Activated CD8-positive, alpha-beta memory T cell treated with anti-CD3 and anti-CD28 coated beads, Interleukin-2, amount 50 U/mL, for 1 hour (primary cell): Measurements from ENCODE around the gene BRD4.
"Not testable (repeated sequence)": the region's sequence is repeated elsewhere in the genome, so short reads cannot be mapped to it uniquely, and the experiment has no call there.

Experiments used
- DNase-seq: peaks from one replicate; pipeline ENCODE4 v3.0.0-alpha.2; 2020; ENCODE audit errors: extremely low read depth

BRD4 gene

DNA sequence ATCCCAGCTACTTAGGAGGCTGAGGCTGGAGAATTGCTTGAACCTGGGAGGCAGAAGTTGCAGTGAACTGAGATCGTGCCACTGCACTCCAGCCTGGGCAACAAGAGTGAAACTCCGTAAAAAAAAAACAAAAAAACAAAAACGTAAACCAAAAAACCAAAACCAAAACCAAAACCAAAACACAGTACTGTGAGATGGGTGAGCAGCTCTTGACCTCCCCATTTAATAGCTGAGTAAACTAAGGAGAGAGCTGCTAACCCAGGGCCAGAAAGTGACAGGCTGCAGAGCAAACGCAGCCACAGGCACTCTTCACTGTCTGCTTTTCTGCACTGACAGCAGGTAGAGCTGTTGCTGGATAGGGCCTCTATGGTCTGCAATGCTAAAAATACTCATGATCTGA, 27.7 kb upstream of the BRD4 start:
- not testable (repeated sequence) for DNase-seq

DNA sequence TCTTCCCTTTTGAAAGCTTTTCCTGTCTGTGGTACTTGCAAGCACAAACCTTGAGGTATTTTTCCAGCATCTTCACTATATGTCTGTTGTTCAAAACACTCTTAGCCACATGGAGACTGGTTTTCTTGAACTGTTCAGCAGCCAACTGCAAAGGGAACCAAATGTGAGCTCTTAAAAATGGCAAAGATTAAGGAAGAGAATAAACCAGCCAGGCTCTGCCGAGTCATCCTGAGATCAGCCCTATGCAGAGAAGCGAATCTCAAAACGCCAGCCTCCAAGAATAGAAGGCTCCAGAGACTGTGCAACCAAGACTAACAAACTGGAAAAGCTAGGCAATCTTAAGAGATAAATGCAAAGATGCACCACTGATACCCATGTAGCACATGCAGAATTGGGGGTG, 26.6 kb upstream of the BRD4 start:
- DNase-seq = no peak

DNA sequence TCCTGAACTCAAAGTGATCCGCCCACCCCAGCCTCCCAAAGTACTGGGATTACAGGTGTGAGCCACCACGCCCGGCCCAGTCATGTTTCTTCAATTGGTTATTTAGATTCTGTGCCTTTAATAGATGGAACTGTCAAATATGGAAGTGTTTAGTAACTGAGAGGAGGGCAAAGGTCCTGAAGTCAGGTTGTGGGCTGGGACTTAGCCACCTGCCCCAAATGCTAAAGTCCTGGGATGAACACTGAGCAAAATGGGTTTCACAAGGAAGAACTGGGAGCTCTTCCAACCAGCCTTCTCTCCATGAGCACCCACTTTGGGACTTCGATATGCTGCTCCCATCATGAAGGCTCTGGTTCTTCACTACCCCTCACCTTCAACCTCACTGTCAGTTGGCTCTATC, 25.6 kb upstream of the BRD4 start:
- no peak for DNase-seq

DNA sequence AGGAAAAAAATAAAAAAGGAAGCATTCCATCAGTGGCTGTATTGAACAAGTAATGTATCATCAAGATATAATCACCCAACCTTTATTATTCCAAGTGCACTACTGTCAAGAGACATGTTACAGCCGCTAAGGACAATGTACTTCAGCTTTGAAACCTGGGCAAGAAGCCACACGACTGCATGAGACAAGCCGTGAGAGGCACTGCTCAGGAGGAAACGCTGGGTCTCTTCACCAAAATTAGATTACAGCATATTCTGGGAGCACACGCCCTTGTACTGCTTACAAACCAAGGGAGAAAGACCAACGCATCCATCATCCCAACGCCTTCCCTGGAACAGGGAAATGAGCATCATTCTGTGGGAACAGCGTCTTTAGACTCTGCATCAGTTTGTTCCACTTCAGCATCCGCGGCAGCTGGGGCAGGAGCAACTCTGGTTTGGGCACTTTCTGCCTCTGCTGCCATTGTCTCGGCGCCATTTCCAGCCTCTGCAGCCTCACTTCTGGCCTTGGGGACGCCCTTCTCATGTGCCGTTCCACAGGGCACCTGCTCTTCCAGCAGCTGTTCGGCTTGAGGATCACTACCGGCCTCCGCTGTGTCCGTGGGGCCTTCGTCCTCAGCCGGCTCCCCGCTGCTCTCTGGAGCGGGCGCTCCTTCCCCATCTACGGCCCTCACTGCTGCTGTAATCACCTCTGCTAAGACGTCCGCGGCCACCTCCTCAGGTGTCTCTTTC, 22.4 kb upstream of the BRD4 start:
- DNase-seq = no peak

DNA sequence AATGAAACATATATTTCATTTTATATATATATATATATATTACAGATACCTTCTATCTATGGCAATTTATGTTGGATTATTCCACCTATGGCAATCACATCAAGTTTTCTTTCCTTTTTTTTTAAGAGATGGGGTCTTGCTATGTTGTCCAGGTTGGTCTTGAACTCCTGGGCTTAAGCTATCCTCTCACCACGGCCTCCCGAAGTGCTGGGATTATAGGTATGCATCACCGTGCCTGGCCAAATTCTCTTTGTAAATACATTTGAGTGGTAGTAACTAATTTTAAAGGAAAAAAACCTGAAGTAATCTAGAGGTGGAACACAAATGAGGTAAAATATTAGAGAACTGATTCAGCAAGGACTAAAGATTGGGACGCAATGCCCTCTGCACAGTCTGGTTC, 21.6 kb upstream of the BRD4 start:
- DNase-seq = no peak

DNA sequence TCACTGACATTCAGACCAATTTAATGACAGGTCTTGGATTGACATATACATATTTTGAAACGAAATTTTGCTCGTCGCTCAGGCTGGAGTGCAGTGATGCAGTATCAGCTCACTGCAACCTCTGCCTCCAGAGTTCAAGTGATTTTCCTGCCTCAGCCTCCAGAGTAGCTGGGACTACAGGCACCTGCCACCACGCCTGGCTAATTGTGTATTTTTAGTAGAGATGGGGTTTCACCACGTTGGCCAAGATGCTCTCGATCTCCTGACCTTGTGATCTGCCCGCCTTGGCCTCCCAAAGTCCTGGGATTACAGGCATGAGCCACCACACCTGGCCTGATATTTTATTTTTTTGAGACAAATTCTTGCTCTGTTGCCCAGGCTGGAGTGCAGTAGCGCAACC, 20.2 kb upstream of the BRD4 start:
- DNase-seq = not testable (repeated sequence)

DNA sequence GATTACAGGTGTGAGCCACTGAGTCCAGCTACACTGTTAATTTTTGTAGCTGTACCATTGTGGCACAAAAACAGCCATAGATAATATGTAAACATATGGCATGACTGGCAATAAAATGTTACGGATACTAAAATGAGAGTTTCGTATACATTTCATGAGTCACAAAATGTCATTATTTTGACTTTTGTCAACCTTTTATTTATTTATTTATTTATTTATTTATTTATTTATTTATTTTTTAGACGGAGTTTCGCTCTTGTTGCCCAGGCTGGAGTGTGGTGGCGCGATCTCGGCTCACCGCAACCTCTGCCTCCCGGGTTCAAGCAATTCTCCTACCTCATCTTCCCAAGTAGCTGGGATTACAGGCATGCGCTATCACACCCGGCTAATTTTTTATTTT, 9.0 kb upstream of the BRD4 start:
- DNase-seq = not testable (repeated sequence)

DNA sequence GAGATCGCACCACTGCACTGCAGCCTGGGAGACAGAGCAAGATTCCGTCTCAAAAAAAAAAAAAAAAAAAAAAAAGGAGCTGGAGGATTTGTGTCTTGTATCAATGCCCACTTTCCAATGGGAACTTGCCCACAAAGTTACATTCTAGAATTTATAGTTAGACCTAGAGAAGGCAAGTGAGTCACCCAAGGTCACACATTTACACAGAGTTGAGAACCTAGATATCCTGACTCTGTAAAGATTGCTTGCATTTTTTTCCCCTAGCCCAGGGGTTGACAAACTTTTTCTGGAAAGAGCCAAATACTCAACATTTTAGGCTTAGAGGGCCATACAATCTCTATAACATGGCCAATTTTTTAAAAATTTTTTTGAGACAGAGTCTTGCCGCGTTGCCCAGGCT, 7.7 kb upstream of the BRD4 start:
- no peak for DNase-seq

DNA sequence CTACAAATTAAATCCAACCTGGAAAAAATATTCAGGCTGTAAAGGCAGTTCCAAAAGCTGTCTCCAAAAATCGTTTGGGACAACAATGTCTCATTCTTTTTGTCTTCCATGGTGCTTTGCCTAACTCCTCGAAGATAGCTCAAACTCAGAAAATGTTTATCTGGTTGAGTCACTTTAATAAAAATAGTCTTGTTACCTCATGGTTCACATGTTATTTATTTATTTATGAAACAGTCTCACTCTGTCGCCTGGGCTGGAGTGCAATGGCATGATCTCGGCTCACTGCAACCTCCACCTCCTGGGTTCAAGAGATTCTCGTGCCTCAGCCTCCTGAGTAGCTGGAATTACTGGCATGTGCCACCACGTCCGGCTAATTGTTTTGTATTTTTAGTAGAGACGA, 4.9 kb upstream of the BRD4 start:
- DNase-seq = no peak

DNA sequence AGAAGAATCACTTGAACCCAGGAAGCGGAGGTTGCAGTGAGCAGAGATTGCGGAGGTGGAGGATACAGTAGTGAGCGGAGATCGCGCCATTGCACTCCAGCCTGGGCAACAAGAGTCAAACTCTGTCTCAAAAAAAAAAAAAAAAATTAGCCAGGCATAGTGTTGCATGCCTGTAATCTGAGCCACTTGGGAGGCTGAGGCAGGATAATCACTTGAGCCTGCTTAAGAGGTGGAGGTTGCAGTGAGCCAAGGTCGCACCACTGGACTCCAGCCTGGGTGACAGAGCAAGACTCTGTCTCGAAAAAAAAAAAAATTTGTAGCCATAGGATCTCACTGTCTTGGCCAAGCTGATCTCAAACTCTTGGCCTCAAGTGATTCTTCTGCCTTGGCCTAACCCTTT, 3.7 kb upstream of the BRD4 start:
- DNase-seq = not testable (repeated sequence)

DNA sequence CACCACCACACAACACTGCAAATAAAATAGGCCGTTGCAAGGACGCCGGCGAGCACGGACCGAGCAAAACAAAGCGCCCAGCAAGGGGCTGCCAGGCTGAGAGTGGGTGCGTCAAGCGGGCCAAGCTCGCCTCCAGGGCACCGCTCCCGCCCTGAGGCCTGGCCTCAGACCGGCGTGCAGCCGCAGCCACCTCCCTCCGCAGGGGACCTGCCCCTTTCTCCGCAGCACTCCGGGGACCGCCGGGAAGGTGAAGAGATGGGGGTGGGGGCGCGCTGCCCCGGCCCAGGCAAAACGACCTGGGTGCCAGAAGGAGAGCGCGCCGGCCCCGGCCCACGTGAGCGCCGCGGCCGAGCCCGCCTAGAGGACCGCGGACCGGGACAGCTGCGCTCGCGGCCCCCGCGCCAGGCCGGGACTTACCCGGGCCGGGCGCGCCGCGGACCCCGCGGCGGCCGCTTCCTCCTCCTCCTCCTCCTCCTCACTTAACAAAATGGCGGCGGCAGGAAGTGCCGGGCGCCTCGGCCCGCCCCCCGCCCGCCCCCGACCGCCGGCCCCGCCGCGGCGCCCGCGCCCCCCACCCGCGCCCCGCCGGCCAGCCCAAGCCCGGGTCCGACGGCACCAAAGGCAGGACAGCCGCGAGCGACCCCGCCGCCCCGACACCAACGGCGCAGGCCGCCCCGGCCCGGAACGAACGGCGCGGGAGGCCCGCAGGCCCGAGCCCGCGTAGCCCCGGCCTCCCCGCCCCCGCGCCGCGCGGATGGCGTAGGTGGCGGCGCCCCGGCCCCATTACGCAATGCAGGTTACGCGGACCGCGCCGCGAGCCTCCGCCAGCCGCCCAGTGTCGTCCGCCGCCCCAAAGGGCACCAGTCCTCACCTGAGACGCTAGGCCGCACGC, 674 bp downstream of the BRD4 start:
- no peak for DNase-seq

DNA sequence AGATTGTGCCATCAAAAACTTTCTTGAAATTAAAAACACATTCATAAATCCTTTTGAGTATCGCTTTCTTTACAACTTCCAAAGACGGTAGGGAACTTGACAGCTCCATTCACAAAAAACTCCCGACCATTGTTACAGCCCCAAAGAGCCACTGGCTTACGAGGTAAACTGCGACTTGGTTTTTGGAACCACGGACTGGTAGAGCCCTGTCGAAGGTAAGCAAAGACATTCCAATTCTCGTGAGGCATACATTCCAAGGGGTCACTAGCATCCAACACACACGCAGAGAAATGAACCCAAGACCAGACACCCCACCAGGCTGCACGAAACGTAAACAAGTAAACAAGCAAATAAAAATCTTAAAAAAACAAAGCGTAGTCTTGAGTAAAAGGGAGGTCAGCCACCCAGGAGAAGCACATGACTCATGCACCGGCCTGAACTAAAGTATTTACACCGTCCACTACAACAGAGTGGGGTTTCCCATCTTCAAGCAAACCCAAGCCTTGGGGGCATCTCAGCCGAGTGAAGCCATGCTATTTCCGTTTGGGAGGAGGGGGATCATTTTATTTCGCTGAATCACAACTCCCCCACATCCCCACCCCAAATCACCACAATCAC, 1.4 kb downstream of the BRD4 start:
- no peak for DNase-seq

DNA sequence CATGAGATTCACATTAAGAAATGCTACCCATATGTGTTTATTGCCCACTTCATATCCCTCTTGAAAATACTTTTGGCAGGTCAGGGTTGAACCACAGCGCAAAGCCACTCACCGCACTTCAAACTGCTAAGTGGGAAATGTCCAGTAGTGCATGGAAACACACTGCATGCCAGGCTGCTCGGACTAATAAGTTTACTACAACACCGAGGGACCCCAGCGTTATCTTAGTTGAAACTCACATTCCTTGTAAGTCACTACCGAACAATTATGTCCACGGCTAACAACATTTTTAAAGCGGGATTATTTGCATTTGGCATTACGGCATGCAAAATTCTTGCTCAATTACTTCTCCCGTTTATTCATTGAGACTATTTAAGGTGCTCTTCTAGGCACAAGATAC, 4.0 kb downstream of the BRD4 start:
- DNase-seq = no peak

DNA sequence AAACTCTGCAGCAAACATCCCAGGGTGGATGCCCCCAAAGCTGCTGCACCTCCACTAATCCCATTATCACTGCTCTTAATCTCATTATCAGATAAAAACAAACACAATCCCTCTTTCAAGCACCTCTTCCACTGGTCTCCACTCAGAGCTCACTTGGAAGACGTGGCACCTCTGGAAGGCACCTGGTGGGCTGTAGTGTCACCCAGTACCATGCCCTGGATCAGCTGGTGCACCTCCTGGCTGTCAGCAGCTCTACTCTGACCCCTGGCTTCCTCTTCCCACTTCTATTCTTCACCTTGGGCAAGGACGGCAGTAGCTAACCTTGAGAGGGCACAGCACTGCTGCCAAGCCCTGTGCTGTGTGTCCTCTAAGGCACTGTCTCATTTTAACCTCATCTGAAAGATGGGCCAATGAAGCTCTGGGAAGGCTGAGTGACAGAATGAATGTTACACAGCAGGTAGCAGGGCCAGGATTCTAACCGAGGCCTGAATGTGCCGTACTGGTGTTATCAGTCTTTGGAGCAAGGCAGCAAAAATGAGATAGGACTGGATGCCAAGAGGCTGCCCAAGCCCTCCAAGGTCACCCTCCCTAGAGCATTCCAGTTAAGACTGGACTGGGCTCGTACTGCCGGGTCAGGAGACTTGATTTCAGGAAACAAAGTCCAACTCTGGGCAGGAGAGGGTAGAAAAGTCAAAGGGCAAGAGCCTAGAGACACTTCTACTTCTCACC, 7.4 kb downstream of the BRD4 start:
- DNase-seq = no peak

DNA sequence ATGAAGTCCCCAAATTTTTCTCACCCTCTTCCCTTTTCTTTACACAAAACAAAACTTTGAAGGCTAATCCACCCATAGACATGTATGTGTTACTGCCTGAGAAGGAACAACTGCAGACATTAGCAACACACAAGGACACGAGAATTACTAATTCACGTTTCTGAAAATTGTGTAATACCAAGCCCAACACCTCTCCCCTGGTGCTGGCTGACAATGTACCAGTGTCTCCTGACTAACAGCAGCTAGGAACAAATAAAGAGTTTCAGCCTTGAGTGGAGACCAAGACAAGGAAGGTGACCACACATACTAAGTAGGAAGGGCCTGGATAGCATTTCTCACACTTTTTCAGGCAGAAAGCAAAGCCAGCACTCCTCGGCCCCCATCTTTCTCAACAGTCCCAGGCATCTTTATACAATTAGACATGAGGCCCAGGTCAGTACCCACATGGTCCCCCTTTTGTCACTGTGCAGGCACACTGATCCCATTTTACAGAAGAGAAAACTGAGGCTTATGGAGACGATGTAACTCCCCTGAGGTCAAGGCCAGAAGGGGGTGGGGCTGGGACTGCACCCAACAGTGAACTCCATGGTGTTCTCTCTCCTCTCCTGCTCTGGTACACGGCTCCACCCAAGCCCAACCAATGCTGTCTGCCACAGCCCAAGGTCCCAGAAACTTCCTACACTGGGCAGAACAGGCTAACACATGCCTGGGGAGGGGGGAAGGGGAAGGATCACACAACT, 8.7 kb downstream of the BRD4 start:
- no peak for DNase-seq

DNA sequence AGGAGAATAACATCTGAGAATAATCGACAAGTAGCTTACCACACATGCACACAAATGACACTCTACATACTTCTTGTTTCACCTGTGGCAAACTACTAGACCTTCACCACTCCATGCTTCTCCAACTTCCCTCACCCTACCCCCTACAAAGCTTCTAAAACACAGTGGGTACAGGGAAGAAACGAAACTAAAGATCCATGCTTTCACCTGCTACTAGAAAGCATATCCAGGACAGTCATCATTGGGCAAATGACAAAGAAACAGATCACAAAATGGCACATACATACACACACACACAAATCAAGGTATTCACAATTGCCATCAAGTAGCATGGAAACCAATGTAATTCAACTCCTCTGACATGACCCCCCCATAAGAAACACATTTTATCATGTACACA, 10.6 kb downstream of the BRD4 start:
- DNase-seq = no peak

DNA sequence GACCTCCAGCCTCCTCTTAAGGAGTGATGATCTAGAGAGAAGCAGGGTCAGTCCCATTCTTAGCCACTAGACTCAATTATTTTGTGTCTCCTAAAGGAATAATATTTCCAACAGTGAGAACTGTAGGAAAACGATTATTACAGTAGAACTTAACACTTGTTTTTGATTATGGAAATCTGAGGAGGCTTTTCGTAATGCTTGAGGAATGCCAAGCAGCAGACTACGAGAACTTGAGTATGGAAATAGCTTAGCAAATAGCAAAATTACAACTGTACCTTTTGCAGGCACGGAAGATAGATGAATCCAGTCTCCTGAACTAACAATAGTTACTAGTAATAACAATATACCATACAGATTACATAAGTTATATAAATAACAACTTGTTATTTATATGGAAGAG, 12.2 kb downstream of the BRD4 start:
- no peak for DNase-seq

DNA sequence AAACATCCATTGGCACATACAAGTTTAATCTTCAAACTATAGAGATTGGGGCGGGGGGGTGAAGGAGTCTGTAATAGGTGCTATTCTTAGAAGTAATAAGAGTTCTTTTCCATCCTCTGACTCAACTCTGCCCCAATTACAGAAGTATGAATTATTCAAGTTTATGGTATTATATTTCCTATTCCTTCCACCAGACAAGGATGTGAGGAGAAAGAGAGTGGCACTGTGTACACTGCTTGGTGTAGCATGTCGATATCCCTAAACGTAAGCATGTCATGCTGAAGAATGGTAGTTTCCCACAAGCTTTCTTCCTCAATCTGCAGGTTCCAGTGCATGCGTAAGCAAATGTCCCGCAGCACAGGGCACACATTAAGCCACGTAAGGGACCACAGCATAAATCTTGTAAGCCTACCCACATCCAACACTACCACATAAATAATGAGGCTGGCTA, 14.1 kb downstream of the BRD4 start:
- no peak for DNase-seq

DNA sequence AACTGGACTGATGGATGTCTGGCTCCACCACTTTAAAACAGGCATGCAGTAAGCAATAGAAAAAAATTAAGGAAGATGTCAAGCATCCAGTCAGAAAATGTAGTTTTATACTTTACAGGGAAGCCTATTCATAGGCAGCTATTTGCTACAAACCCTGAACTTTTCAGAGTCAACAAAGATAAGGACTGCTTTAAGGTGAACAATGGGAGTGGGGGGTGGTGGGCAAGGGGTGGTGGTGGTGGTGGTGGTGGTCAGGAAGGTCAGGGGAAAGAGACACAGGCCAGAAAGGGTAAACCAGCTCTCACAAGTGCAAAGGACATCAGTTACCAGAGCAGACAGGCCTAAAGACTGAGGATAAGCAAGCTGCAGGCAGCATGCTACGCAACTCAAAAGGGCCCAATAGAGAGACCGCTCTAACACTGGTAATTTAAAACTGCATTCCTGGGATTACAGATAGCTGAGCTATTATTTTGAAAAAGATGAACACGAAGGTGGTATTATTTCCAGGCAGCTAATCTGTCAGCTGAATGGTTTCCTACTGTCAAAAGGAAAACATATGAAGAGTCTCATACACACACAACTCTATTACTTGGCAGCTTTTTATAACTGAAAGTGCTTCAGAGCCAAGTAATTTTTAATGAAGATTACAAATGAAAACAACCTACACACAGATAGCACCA, 14.8 kb downstream of the BRD4 start:
- DNase-seq = no peak

DNA sequence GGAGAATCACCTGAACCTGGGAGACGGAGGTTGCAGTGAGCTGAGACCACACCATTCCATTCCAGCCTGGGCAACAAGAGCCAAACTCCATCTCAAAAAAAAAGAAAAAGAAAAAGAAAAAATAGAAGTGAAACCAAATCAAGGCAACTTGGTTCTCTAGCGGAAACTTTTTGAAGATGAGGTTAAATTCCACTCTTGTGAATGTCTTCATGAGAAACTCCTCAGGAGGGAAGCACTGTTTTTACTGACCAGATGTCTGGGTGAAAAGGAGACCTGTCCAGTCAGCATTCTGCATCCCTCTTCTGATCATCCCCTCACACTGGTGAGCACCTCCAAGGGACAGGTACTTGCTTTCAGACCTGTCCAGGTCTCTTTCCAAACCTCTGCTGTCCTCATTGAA, 15.8 kb downstream of the BRD4 start:
- no peak for DNase-seq

DNA sequence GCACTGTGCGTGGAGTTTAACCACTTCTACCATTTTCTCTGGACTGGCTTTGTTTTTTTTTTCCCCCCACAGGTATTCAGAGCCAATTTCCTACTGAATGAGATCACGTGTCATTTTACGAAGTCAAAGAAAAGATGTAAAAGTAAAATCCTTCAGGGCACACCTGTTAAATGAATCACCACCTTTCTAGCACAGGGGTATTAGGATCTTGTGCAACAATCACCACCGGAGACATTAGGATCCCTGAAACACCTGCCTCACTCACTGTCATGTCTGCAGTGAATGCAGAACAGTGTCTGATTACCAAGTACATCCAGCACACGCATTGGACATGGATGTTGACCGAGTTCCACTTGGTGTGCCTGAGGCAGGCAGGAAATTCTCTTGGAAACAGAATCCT, 17.2 kb downstream of the BRD4 start:
- DNase-seq = no peak
